A549 (cell line): ENCODE measurements around the gene SETDB2. TPM values are rescaled to one million over a fixed set of nuclear protein-coding genes. Genes with fewer than 3 reads are reported as not detected.

Experiments used
- ATAC-seq, 2 experiments: fragments of 200-7000 bp in 1 of 2; fragments of >200 bp in 1 of 2; cut with Nextera tagmentation in 1 of 2; cut with Tn5 transposase in 1 of 2; 3 replicates each; pipeline versions ENCODE4 v1.8.0 to v1.9.1; 2018 to 2020; ENCODE audit warnings: mild to moderate bottlenecking in 1 of 2, moderate library complexity in 1 of 2
- CTCF ChIA-PET: fragments of 300-600 bp; sonication (Branson Sonifier 250); formaldehyde crosslinking; extraction: SDS; loops from one replicate; lab custom pipeline; 2021; ENCODE audit warnings: antibody characterized with exemption, inconsistent platforms; lab: Yijun Ruan, JAX
- POLR2A ChIA-PET: fragments of 350-600 bp; formaldehyde crosslinking; extraction: SDS; loops from one replicate; lab custom pipeline; 2021; ENCODE audit warnings: antibody characterized with exemption, inconsistent platforms; lab: Yijun Ruan, JAX
- DNase-seq, 2 experiments: peaks; one replicate each; pipeline versions ENCODE4 v3.0.0 to v3.0.0-alpha.2; 2011 to 2016; ENCODE audit warnings: low read depth in 1 of 2, low spot score in 1 of 2
- FAIRE-seq: peaks from 2 replicates; lab custom pipeline; 2011; peaks lifted over from hg19 to GRCh38; lab: Jason Lieb, UNC
- H3K27ac ChIP-seq, 2 experiments: fragments of >200 bp; sonication (Bioruptor Twin); formaldehyde crosslinking; 3 replicates each; pipeline ENCODE4 v1.5.1; 2016 to 2017
- H3K4me1 ChIP-seq: fragments of >200 bp; sonication (Bioruptor Twin); formaldehyde crosslinking; 3 replicates; pipeline ENCODE4 v1.6.1; 2016
- H3K4me2 ChIP-seq: fragments of >200 bp; sonication (Bioruptor Twin); formaldehyde crosslinking; 3 replicates; pipeline ENCODE4 v1.6.1; 2016
- H3K4me3 ChIP-seq: fragments of >200 bp; sonication (Bioruptor Twin); formaldehyde crosslinking; 3 replicates; pipeline ENCODE4 v1.5.1; 2016
- H3K9me3 ChIP-seq: fragments of >200 bp; sonication (Bioruptor Twin); formaldehyde crosslinking; 3 replicates; pipeline ENCODE4 v1.6.1; 2016
- BHLHE40 ChIP-seq: IDR thresholded peaks from 2 replicates; pipeline ENCODE4 v1.6.1; 2012; ENCODE audit warnings: low read depth, low read length, inconsistent platforms
- CBX8 ChIP-seq: fragments of 200-600 bp; sonication (generic); IDR thresholded peaks from 2 replicates; pipeline ENCODE4 v1.6.1; 2016
- CTCF ChIP-seq: fragments of >200 bp; sonication (Bioruptor Twin); formaldehyde crosslinking; IDR thresholded peaks from 3 replicates; pipeline ENCODE4 v1.5.1; 2016
- EHMT2 ChIP-seq: fragments of 200-600 bp; sonication (generic); IDR thresholded peaks from 2 replicates; pipeline ENCODE4 v1.6.1; 2016; ENCODE audit warnings: antibody characterized with exemption, low read depth, mild to moderate bottlenecking, moderate library complexity
- ELK1 ChIP-seq: fragments of 150-350 bp; IDR thresholded peaks from 2 replicates; pipeline ENCODE4 v1.6.1; 2014; ENCODE audit warnings: low read depth, mild to moderate bottlenecking, low read length
- EP300 ChIP-seq, 2 experiments: fragments of >200 bp; sonication (Bioruptor Twin); formaldehyde crosslinking; IDR thresholded peaks; 2 replicates in 1 of 2; 3 replicates in 1 of 2; pipeline ENCODE4 v1.6.1; 2016 to 2017
- FOSB ChIP-seq: fragments of 250-450 bp; sonication (Bioruptor Pico); IDR thresholded peaks from 2 replicates; pipeline ENCODE4 v1.5.0; 2020; ENCODE audit warnings: mild to moderate bottlenecking, moderate library complexity
- FOXS1 ChIP-seq: fragments of 250-450 bp; sonication (Bioruptor Pico); IDR thresholded peaks from 2 replicates; pipeline ENCODE4 v1.5.0; 2020; ENCODE audit warnings: mild to moderate bottlenecking, moderate library complexity
- HES2 ChIP-seq: fragments of >200 bp; sonication (Bioruptor Twin); formaldehyde crosslinking; IDR thresholded peaks from 2 replicates; pipeline ENCODE4 v1.6.1; 2016
- HMGXB4 ChIP-seq: fragments of 250-450 bp; sonication (Bioruptor Pico); IDR thresholded peaks from 2 replicates; pipeline ENCODE4 v1.5.0; 2021; ENCODE audit warnings: mild to moderate bottlenecking, moderate library complexity, borderline replicate concordance
- KDM1A ChIP-seq: fragments of 200-600 bp; sonication (generic); IDR thresholded peaks from 2 replicates; pipeline ENCODE4 v1.6.1; 2016; ENCODE audit warnings: low read depth, mild to moderate bottlenecking
- PHF8 ChIP-seq: fragments of 200-600 bp; sonication (generic); IDR thresholded peaks from 2 replicates; pipeline ENCODE4 v1.6.1; 2016; ENCODE audit warnings: low read depth, mild to moderate bottlenecking, antibody characterized with exemption, moderate library complexity, borderline replicate concordance
- RAD21 ChIP-seq, 2 experiments: fragments of >200 bp in 1 of 2; sonication (Bioruptor Twin) in 1 of 2; formaldehyde crosslinking in 1 of 2; IDR thresholded peaks in 1 of 2; conservative IDR thresholded peaks in 1 of 2; 2 replicates in 1 of 2; 3 replicates in 1 of 2; pipeline ENCODE4 v1.6.1; 2012 to 2018; ENCODE audit warnings: inconsistent platforms in 1 of 2
- RARB ChIP-seq: fragments of 250-450 bp; sonication (Bioruptor Pico); IDR thresholded peaks from 2 replicates; pipeline ENCODE4 v1.8.0; 2021; ENCODE audit warnings: mild to moderate bottlenecking, moderate library complexity
- REST ChIP-seq: fragments of 200-600 bp; sonication (generic); IDR thresholded peaks from 2 replicates; pipeline ENCODE4 v1.6.1; 2016; ENCODE audit warnings: antibody characterized with exemption, mild to moderate bottlenecking, moderate library complexity
- SREBF2 ChIP-seq: fragments of 450-650 bp; IDR thresholded peaks from 2 replicates; pipeline ENCODE4 v1.6.1; 2014; ENCODE audit warnings: mild to moderate bottlenecking, moderate library complexity
- USF2 ChIP-seq: fragments of 450-650 bp; IDR thresholded peaks from 2 replicates; pipeline ENCODE4 v1.6.1; 2014; ENCODE audit warnings: antibody characterized with exemption
- ZC3H11A ChIP-seq: fragments of 450-650 bp; IDR thresholded peaks from 2 replicates; pipeline ENCODE4 v1.6.1; 2014; ENCODE audit warnings: antibody characterized with exemption, mild to moderate bottlenecking
- ZFP36 ChIP-seq: fragments of 450-650 bp; IDR thresholded peaks from 2 replicates; pipeline ENCODE4 v1.6.1; 2014; ENCODE audit warnings: borderline replicate concordance; ENCODE audit not compliant: partially characterized antibody
- ZNF302 ChIP-seq: fragments of 250-450 bp; sonication (Bioruptor Pico); IDR thresholded peaks from 2 replicates; pipeline ENCODE4 v1.9.0; 2021; ENCODE audit warnings: inconsistent platforms, mild to moderate bottlenecking, moderate library complexity
- WGBS: methylation state at CpG from one replicate; pipeline ENCODE4 v1.1.6; 2017; ENCODE audit errors: missing lambda C conversion rate; 5-methylcytosine and 5-hydroxymethylcytosine counted together
- polyA plus RNA-seq, 4 experiments: library from polyadenylated mRNA; depleted of rRNA in 3 of 4; stranded (reverse); fragments of >200 nt; fragmentation: RNase III in 1 of 4; extraction: RNeasy Plus Mini Kit Qiagen cat#74134 plus additional on column Dnase treatment in 1 of 4; gene quantifications; 2 replicates in 3 of 4; 3 replicates in 1 of 4; pipeline ENCODE4 v1.2.3, GENCODE V29; 2011 to 2017

Gene SETDB2
- polyA plus RNA-seq, 2 of the 4 experiments (the other 2 are of a cell fraction) = 1.3 to 4.6 TPM

- ChIA-PET CTCF (no interaction called here), POLR2A (no interaction called here)
- no peak overlapping the region for H3K4me2 ChIP-seq
- ATAC-seq (no peak), FAIRE-seq (no peak)
- H3K4me3 ChIP-seq = no peak overlapping the region
- no peaks in the 10 kb centered on the region for H3K9me3 ChIP-seq
- no peak for TF ChIP-seq FOSB
- TF ChIP-seq ZFP36 = no peak
- TF ChIP-seq, all 56 proteins: peak for 0
- Histone ChIP-seq H3K27ac (no peak overlapping the region), H3K4me1 (no peaks in the 10 kb centered on the region)
- 96% methylated on average over 5 of the region's 5 CpGs for WGBS
- no peak for DNase-seq
Measured at GRCh38 chr13:49524740-49525501, 80.8 kb downstream of the SETDB2 start.

- FAIRE-seq (no peak), ATAC-seq (no peak), DNase-seq (no peak)
- ChIA-PET CTCF (no interaction called here), POLR2A (no interaction called here)
- H3K9me3 ChIP-seq = no peaks in the 10 kb centered on the region
- no peak for TF ChIP-seq ELK1
- no peak for TF ChIP-seq REST
- TF ChIP-seq USF2 = no peak
- TF ChIP-seq CBX8 = no peak
- no peak for TF ChIP-seq ZNF302 (CRISPR knock-in tag)
- TF ChIP-seq SREBF2 = no peak
- TF ChIP-seq PHF8 = no peak
- no peak for TF ChIP-seq EP300 (IDR thresholded peaks at IDR 0.05)
- no peak for TF ChIP-seq ZFP36
- H3K27ac ChIP-seq = no peak overlapping the region
- whole genome bisulfite sequencing = 73% methylated on average over 2 of the region's 2 CpGs
- no peak overlapping the region for H3K4me3 ChIP-seq
- no peak overlapping the region for H3K4me2 ChIP-seq
- H3K4me1 ChIP-seq = no peaks in the 10 kb centered on the region
Measured at GRCh38 chr13:49527123-49527522, 83.0 kb downstream of the SETDB2 start.

- H3K9me3 ChIP-seq = no peaks in the 10 kb centered on the region
- POLR2A ChIA-PET = no interaction called here
- CTCF ChIA-PET = no interaction called here
- ATAC-seq = no peak
- TF ChIP-seq ZFP36 (no peak), EP300 (IDR thresholded peaks at IDR 0.05) (no peak), HES2 (no peak), BHLHE40 (no peak)
- TF ChIP-seq, all 56 proteins: peak for 0
- no peaks in the 10 kb centered on the region for H3K4me1 ChIP-seq
- 81% methylated on average over 1 of the region's 1 CpG for WGBS
- no peak overlapping the region for H3K27ac ChIP-seq
- H3K4me3 ChIP-seq = no peak overlapping the region
- H3K4me2 ChIP-seq = no peak overlapping the region
- FAIRE-seq (no peak), DNase-seq (no peak)
Measured at GRCh38 chr13:49528161-49528560, 84.1 kb downstream of the SETDB2 start.

- DNase-seq (no peak), ATAC-seq (no peak), FAIRE-seq (no peak)
- ChIA-PET CTCF (no interaction called here), POLR2A (interaction anchor here (0.6 kb wide), 1 partner anchor 16 kb away, joined by 3 read pairs; no protein-coding TSS in a partner anchor)
- Histone ChIP-seq H3K4me1 (no peaks in the 10 kb centered on the region), H3K9me3 (no peaks in the 10 kb centered on the region), H3K4me2 (no peak overlapping the region), H3K4me3 (no peak overlapping the region), H3K27ac (no peak overlapping the region)
- WGBS = 94% methylated on average over 7 of the region's 7 CpGs
- TF ChIP-seq RARB (CRISPR knock-in tag) (no peak), KDM1A (no peak), FOXS1 (CRISPR knock-in tag) (no peak), ZC3H11A (no peak), RAD21 (conservative IDR thresholded peaks at IDR 0.05 in 1 of 2, IDR thresholded peaks at IDR 0.05 in 1 of 2) (no peak), HMGXB4 (CRISPR knock-in tag) (no peak), EHMT2 (no peak), CTCF (no peak)
Measured at GRCh38 chr13:49530457-49530856, 86.4 kb downstream of the SETDB2 start.
